CD4-positive, alpha-beta T cell (primary cell): ENCODE measurements around the gene PLCH2. TPM values are rescaled to one million over a fixed set of nuclear protein-coding genes. Genes with fewer than 3 reads are reported as not detected.

ENCODE experiments used
- ATAC-seq: fragments of 200-7000 bp; cut with Tn5 transposase; one replicate; pipeline ENCODE4 v1.10.0; 2022; ENCODE audit warnings: mild to moderate bottlenecking; ENCODE audit not compliant: poor library complexity
- CTCF ChIA-PET: fragments of 350-600 bp; sonication (Branson Sonifier 250); formaldehyde crosslinking; loops from one replicate; lab custom pipeline; 2021; ENCODE audit warnings: antibody characterized with exemption, inconsistent platforms; lab: Charles Lee
- POLR2A ChIA-PET: fragments of 350-600 bp; sonication (Branson Sonifier 250); formaldehyde crosslinking; loops from one replicate; lab custom pipeline; 2021; ENCODE audit warnings: antibody characterized with exemption, inconsistent platforms; lab: Charles Lee
- DNase-seq, 14 experiments: peaks; one replicate each; pipeline ENCODE4 v3.0.0-alpha.2; 2013 to 2020; ENCODE audit warnings: mixed read lengths in 2 of 14
- H3K27ac ChIP-seq, 2 donors: one replicate each; pipeline versions ENCODE4 v1.5.1 to v1.7.0; 2013; ENCODE audit warnings: low read length in 2 of 2, low read depth in 1 of 2, mild to moderate bottlenecking in 1 of 2
- H3K27me3 ChIP-seq, 2 experiments: 1 replicate in 1 of 2; 2 replicates in 1 of 2; pipeline versions ENCODE4 v1.6.1 to v1.7.0; 2013; ENCODE audit warnings: low read length in 2 of 2, control low read depth in 1 of 2, mild to moderate bottlenecking in 1 of 2, moderate library complexity in 1 of 2; ENCODE audit not compliant: insufficient read depth in 2 of 2, control insufficient read depth in 1 of 2
- H3K36me3 ChIP-seq: one replicate; pipeline ENCODE4 v1.6.1; 2013; ENCODE audit warnings: low read length, control low read depth; ENCODE audit not compliant: insufficient read depth
- H3K4me1 ChIP-seq: one replicate; pipeline ENCODE4 v1.6.1; 2013; ENCODE audit warnings: low read length, control low read depth; ENCODE audit not compliant: insufficient read depth
- H3K4me3 ChIP-seq: one replicate; pipeline ENCODE4 v1.5.1; 2013; ENCODE audit warnings: mild to moderate bottlenecking, low read length, moderate library complexity
- H3K9me3 ChIP-seq, 2 experiments: 1 replicate in 1 of 2; 2 replicates in 1 of 2; pipeline versions ENCODE4 v1.6.1 to v1.7.0; 2013; ENCODE audit warnings: low read length in 2 of 2, mild to moderate bottlenecking in 2 of 2, control low read depth in 1 of 2, moderate library complexity in 1 of 2; ENCODE audit not compliant: control insufficient read depth in 1 of 2, insufficient read depth in 1 of 2
- H3K27ac Mint-ChIP-seq: one replicate; pipeline ENCODE4 v1.8.0; 2020; ENCODE audit warnings: mixed read lengths
- H3K27me3 Mint-ChIP-seq: one replicate; pipeline ENCODE4 v1.8.0; 2021; ENCODE audit warnings: mixed read lengths
- H3K36me3 Mint-ChIP-seq: one replicate; pipeline ENCODE4 v1.8.0; 2021; ENCODE audit warnings: low read depth, mixed read lengths
- H3K4me1 Mint-ChIP-seq: one replicate; pipeline ENCODE4 v1.8.0; 2021; ENCODE audit warnings: low read depth, mixed read lengths
- H3K4me3 Mint-ChIP-seq: one replicate; pipeline ENCODE4 v1.8.0; 2020; ENCODE audit warnings: mild to moderate bottlenecking, mixed read lengths
- H3K9me3 Mint-ChIP-seq: one replicate; pipeline ENCODE4 v1.8.0; 2020; ENCODE audit warnings: mixed read lengths
- CTCF ChIP-seq: fragments of 200-600 bp; IDR thresholded peaks from one replicate; pipeline ENCODE4 v1.8.0; 2022; ENCODE audit warnings: antibody characterized with exemption, mild to moderate bottlenecking
- intact Hi-C, 2 experiments: fragments of 100-400 bp; cut with DNase I in 1 of 2; cut with micrococcal nuclease in 1 of 2; formaldehyde crosslinking; loops; one replicate each; pipeline versions ENCODE4 v1.15.1 to v1.9.0; 2023 to 2025; cut with DNase I, micrococcal nuclease
- total RNA-seq, 174 experiments: library from RNA in 2 of 174; stranded (reverse) in 2 of 174; gene quantifications; one replicate each; pipeline ENCODE4 v1.2.3 and lab custom pipeline; 2021 to 2026

Gene PLCH2
- total RNA-seq, 2 experiments from 2014 or later: 47.6 to 48.1 TPM

DNA sequence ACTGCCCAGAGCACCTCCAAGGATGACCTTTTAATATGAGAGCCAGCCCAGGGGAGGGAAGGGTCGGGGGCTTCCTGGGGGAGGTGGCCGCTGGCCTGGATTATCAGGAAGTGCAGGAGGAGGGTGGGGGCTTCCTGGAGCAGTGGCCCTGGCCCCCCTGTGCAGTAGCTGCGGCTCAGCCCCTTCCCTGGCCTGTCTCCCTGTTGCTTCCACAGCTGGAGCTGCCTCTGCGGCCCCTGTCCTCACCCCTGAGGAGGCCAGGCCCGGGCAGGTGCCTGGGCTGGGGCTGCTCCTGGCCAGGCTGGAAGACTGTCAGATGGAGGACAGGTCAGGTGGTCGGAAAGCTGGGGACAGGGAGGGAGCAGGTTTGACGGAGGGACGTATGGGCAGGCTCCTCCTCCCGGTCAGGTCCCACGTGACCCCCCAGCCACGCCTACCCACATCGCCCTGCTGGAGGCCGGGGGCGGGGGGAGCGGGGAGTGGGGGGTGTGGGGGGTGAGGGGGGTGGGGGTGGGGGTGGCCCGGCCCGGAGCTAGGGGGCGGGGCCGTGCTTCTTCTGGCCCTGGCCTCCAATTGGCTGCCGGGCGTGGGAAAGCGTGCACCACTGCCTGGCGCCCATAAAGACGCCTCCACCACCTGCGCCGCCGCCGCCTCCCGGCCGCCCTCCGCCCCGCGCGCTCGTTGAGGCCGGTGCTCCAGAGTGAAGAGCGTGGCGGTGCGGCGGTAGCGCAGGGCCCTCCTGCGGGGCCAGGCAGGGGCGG, 69.8 kb downstream of the PLCH2 start:
- CTCF ChIA-PET: interaction anchor here (0.9 to 5.3 kb wide), 5 partner anchors 16 to 351 kb away, joined by 3 to 37 read pairs (median 4); partner anchors contain the start of genes FAAP20, HES5 and PANK4
- peaks cover 0 to 2% of the 10 kb centered on the region in 2 experiments for H3K27me3 ChIP-seq

DNA sequence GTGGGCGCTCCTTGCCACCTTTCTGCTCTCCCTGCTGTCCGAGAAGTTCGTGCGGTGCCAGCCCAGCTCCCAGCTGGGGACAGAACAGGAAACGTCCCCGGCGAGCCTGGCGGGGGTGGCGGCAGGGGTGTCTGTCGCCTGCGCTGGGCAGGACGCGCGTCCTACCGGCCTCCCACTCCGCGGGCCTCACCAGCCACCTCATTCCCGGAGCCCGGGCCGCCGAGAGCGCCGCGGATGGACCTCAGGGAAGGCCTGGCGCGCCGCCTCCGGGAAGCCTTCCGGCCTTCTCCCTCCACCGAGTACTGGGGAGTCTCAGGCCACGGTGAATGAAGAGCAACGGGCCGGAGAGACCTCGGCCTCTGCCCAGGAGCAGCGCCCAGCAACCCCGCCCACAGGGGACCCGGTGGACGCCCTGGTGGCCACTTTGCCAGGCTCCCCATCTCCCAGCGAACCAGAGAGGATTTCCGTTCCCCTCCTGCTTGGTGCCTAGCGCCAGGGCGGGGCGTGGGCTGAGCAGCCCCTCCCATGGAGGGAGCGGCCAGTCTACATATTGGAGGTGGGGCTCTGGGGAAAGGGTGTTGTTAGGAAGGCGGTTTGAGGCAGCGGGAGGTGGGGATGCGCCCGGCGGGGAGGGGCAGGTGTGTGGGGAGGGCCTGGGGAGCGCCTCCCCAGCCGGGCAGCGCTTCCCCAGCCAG, 70.6 kb downstream of the PLCH2 start:
- CTCF ChIA-PET: interaction anchor here (0.9 to 5.3 kb wide), 8 partner anchors 17 to 352 kb away, joined by 3 to 37 read pairs (median 6); partner anchors contain the start of genes FAAP20, HES5 and PANK4

More for the DNA sequence above, 69.8 kb downstream of the PLCH2 start:
- POLR2A ChIA-PET: interaction anchor here (0.8 to 4.9 kb wide), 11 partner anchors 11 to 351 kb away, joined by 3 to 164 read pairs (median 6); partner anchors contain the start of genes FAAP20, HES5, MORN1 and PANK4
- no peaks in the 10 kb centered on the region for H3K9me3 Mint-ChIP-seq
- TF ChIP-seq CTCF: no peak
- H3K4me1 ChIP-seq: peaks cover 70% of the 10 kb centered on the region
- H3K36me3 ChIP-seq: no peaks in the 10 kb centered on the region
- intact Hi-C loops: loop anchor here in 1 of 2 experiments (10.0 kb wide), 1 partner anchor 411 kb away; no protein-coding TSS in a partner anchor
- peak overlapping the region; percentile 99 for H3K27ac Mint-ChIP-seq
- H3K27ac ChIP-seq: peak overlapping the region; percentile 96 to 99
- H3K9me3 ChIP-seq: no peaks in the 10 kb centered on the region
- DNase-seq: peak; percentile 82 to 97 (median 88)
- H3K4me3 ChIP-seq: peak overlapping the region; percentile 81
- peaks cover 5% of the 10 kb centered on the region for H3K36me3 Mint-ChIP-seq
- ATAC-seq: peak; percentile 45
- no peaks in the 10 kb centered on the region for H3K27me3 Mint-ChIP-seq
- peak overlapping the region; percentile 95 for H3K4me3 Mint-ChIP-seq
- peaks cover 38% of the 10 kb centered on the region for H3K4me1 Mint-ChIP-seq

More for the DNA sequence above, 70.6 kb downstream of the PLCH2 start:
- H3K27me3 ChIP-seq: no peaks in the 10 kb centered on the region
- peaks cover 62% of the 10 kb centered on the region for H3K4me1 ChIP-seq
- ATAC-seq (peak; percentile 54), DNase-seq (peak; percentile 60 to 96 (median 82))
- H3K36me3 ChIP-seq: no peaks in the 10 kb centered on the region
- Mint-ChIP-seq H3K27me3 (no peaks in the 10 kb centered on the region), H3K27ac (peak overlapping the region; percentile 99), H3K36me3 (peaks cover 5% of the 10 kb centered on the region), H3K4me1 (peaks cover 31% of the 10 kb centered on the region), H3K4me3 (peak overlapping the region; percentile 95), H3K9me3 (no peaks in the 10 kb centered on the region)
- peak overlapping the region; percentile 81 for H3K4me3 ChIP-seq
- no peaks in the 10 kb centered on the region for H3K9me3 ChIP-seq
- POLR2A ChIA-PET: interaction anchor here (0.8 to 4.9 kb wide), 13 partner anchors 10 to 352 kb away, joined by 3 to 164 read pairs (median 20); partner anchors contain the start of genes FAAP20, HES5, MORN1 and PANK4
- intact Hi-C loops: loop anchor here (1.0 to 10.0 kb wide), 3 partner anchors 20 to 412 kb away; partner anchors contain the start of gene PANK4 (in 1 of the 2)
- H3K27ac ChIP-seq: peak overlapping the region; percentile 96 to 99
- peak; percentile 19 for TF ChIP-seq CTCF
